Ishikawa (cell line): ENCODE results near the gene ACAD11.

Experiments
- CEBPB ChIP-seq: IDR thresholded peaks from 2 replicates; pipeline ENCODE4 v1.6.1; 2012
- CREB1 ChIP-seq: IDR thresholded peaks from 2 replicates; pipeline ENCODE4 v1.6.1; 2012; ENCODE audit warnings: low read depth
- EGR1 ChIP-seq: IDR thresholded peaks from 2 replicates; pipeline ENCODE4 v1.6.1; 2012
- EP300 ChIP-seq: IDR thresholded peaks from 2 replicates; pipeline ENCODE4 v1.6.1; 2012; ENCODE audit warnings: borderline replicate concordance
- FOXM1 ChIP-seq: IDR thresholded peaks from 2 replicates; pipeline ENCODE4 v1.6.1; 2012; ENCODE audit warnings: low read depth, borderline replicate concordance
- MAX ChIP-seq: IDR thresholded peaks from 2 replicates; pipeline ENCODE4 v1.6.1; 2012
- NFIC ChIP-seq: IDR thresholded peaks from 2 replicates; pipeline ENCODE4 v1.6.1; 2012
- RAD21 ChIP-seq: IDR thresholded peaks from 2 replicates; pipeline ENCODE4 v1.6.1; 2012; ENCODE audit warnings: low read depth
- REST ChIP-seq: IDR thresholded peaks from 2 replicates; pipeline ENCODE4 v1.6.1; 2012; ENCODE audit warnings: low read depth, mild to moderate bottlenecking
- TAF1 ChIP-seq: IDR thresholded peaks from 2 replicates; pipeline ENCODE4 v1.6.1; 2012; ENCODE audit warnings: low read depth, mild to moderate bottlenecking
- TCF12 ChIP-seq: IDR thresholded peaks from 2 replicates; pipeline ENCODE4 v1.6.1; 2012; ENCODE audit warnings: low read depth
- TEAD4 ChIP-seq: IDR thresholded peaks from 2 replicates; pipeline ENCODE4 v1.6.1; 2012
- USF1 ChIP-seq: IDR thresholded peaks from 2 replicates; pipeline ENCODE4 v1.6.1; 2012
- YY1 ChIP-seq: IDR thresholded peaks from 2 replicates; pipeline ENCODE4 v1.6.1; 2012; ENCODE audit warnings: low read depth
- ZBTB7A ChIP-seq: IDR thresholded peaks from 2 replicates; pipeline ENCODE4 v1.6.1; 2012; ENCODE audit warnings: low read depth

Gene ACAD11

GRCh38 chr3:132605374-132605792, 54.2 kb downstream of the ACAD11 start:
- no peak for TF ChIP-seq REST
- TF ChIP-seq USF1 = no peak
- no peak for TF ChIP-seq RAD21
- no peak for TF ChIP-seq ZBTB7A
- TF ChIP-seq NFIC = no peak
- no peak for TF ChIP-seq CEBPB
- no peak for TF ChIP-seq YY1
- TF ChIP-seq EGR1 = no peak
- TF ChIP-seq FOXM1 = no peak
- no peak for TF ChIP-seq TEAD4
- no peak for TF ChIP-seq EP300

GRCh38 chr3:132598181-132598580, 61.4 kb downstream of the ACAD11 start:
- no peak for TF ChIP-seq EP300
- no peak for TF ChIP-seq CREB1
- TF ChIP-seq EGR1 = no peak
- TF ChIP-seq TEAD4 = no peak
- no peak for TF ChIP-seq CEBPB
- TF ChIP-seq USF1 = no peak
- no peak for TF ChIP-seq FOXM1
- TF ChIP-seq REST = no peak
- no peak for TF ChIP-seq TAF1
- no peak for TF ChIP-seq YY1
- no peak for TF ChIP-seq MAX

GRCh38 chr3:132597660-132598059, 61.9 kb downstream of the ACAD11 start:
- no peak for TF ChIP-seq EP300
- TF ChIP-seq RAD21 = no peak
- TF ChIP-seq CREB1 = no peak
- TF ChIP-seq TAF1 = no peak
- no peak for TF ChIP-seq EGR1
- TF ChIP-seq REST = no peak
- no peak for TF ChIP-seq ZBTB7A
- no peak for TF ChIP-seq USF1
- no peak for TF ChIP-seq MAX
- no peak for TF ChIP-seq FOXM1
- no peak for TF ChIP-seq CEBPB
- no peak for TF ChIP-seq YY1
- no peak for TF ChIP-seq NFIC
- TF ChIP-seq TCF12 = no peak
- TF ChIP-seq TEAD4 = no peak

- no peak for TF ChIP-seq EP300
- TF ChIP-seq MAX = no peak
- TF ChIP-seq ZBTB7A = no peak
- TF ChIP-seq YY1 = no peak
- TF ChIP-seq RAD21 = no peak
- TF ChIP-seq USF1 = no peak
- TF ChIP-seq CREB1 = no peak
- no peak for TF ChIP-seq TEAD4
Measured at GRCh38 chr3:132596816-132597433, 62.7 kb downstream of the ACAD11 start, which contains the start of gene ACKR4. ACKR4 (plus strand) TSS chr3:132597270; CDS start chr3:132600398, 3,128 bp downstream.
